ENCODE measurements around the gene BIRC3. TPM values are rescaled to one million over a fixed set of nuclear protein-coding genes. Genes with fewer than 3 reads are reported as not detected.

BIRC3 gene
- polyA plus RNA-seq, 1 donor from 2014 or later, result not detected

DNA sequence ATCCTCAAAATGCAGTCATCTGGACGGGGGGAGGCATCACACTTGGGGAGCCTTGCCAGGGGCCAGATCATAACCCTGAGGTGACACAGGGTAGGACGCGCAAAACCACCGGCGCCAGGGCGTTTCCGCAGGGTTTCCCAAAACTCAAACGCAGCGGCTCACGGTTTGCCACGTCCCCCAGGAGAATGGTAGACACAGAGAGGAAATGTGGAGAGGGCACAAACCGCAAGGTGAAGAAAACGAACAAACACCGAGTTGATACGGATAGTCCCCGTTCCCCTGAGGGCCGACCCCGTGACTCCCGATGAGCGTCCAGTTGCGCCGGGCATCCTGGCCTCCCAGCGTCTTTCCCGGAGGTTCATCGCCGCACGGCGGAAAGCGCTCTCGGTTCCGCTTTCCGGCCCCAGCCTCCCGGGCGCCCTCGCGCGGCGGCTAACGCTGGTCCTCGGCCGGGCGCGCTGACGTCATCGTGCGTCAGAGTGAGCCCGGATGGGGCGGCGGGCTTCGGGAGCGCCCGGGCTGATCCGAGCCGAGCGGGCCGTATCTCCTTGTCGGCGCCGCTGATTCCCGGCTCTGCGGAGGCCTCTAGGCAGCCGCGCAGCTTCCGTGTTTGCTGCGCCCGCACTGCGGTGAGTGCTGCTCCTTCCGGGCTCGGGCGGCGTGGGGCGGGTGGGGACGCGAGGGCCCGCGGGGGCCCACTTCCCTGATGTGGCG lies 29.6 kb downstream of the BIRC3 start, which contains the start of gene BIRC2:
BIRC2 (plus strand) TSS at position 467 of the 714 bp plus-strand sequence. CDS start 2,641 bp downstream, outside the sequence.
- peak within 1 kb of the TSS; percentile 85 for H3K27ac ChIP-seq (ENCODE audit: low read length)
- H3K9ac ChIP-seq (ENCODE audit: low read length), result peak within 1 kb of the TSS; percentile 88
- no peaks in the 10 kb centered on the region for H4K20me1 ChIP-seq (ENCODE audit: insufficient read depth)
- H3K9me2 ChIP-seq (ENCODE audit: insufficient read depth, low read length), result no peaks in the 10 kb centered on the region
- H3K36me3 ChIP-seq (ENCODE audit: insufficient read depth, low read length), result no peaks in the 10 kb centered on the region
- H3K4me2 ChIP-seq (ENCODE audit: low read length), result peak within 1 kb of the TSS; percentile 83
- peak within 1 kb of the TSS; percentile 83 for H3K4me3 ChIP-seq (ENCODE audit: low read length)
- no peaks in the 10 kb centered on the region for H3K9me3 ChIP-seq (ENCODE audit: low read length)
- no peaks in the 10 kb centered on the region for H3K27me3 ChIP-seq (ENCODE audit: insufficient read depth, low read depth, low read length)
- H3F3A ChIP-seq (ENCODE audit: insufficient read depth, low read length, poor library complexity, severe bottlenecking), result peaks cover 4% of the 10 kb centered on the region
- peaks cover 37% of the 10 kb centered on the region for H3K79me2 ChIP-seq (replicated peaks; ENCODE audit: insufficient read depth, low read length)
- TF ChIP-seq EZH2 (IDR thresholded peaks at IDR 0.05; ENCODE audit: borderline replicate concordance, insufficient read depth, low read length, poor library complexity, severe bottlenecking), result no peak
- TF ChIP-seq EP300 (conservative IDR thresholded peaks at IDR 0.05; ENCODE audit: poor library complexity, severe bottlenecking), result peak; percentile 57
- peak; percentile 68 for TF ChIP-seq SMC3 (conservative IDR thresholded peaks at IDR 0.05; ENCODE audit: poor library complexity)
- TF ChIP-seq CTCF (IDR thresholded peaks at IDR 0.05; ENCODE audit: poor library complexity, severe bottlenecking), result peak; percentile 98
- peak; percentile 59 for TF ChIP-seq RAD21 (conservative IDR thresholded peaks at IDR 0.05)
- TF ChIP-seq, protein P1, sequence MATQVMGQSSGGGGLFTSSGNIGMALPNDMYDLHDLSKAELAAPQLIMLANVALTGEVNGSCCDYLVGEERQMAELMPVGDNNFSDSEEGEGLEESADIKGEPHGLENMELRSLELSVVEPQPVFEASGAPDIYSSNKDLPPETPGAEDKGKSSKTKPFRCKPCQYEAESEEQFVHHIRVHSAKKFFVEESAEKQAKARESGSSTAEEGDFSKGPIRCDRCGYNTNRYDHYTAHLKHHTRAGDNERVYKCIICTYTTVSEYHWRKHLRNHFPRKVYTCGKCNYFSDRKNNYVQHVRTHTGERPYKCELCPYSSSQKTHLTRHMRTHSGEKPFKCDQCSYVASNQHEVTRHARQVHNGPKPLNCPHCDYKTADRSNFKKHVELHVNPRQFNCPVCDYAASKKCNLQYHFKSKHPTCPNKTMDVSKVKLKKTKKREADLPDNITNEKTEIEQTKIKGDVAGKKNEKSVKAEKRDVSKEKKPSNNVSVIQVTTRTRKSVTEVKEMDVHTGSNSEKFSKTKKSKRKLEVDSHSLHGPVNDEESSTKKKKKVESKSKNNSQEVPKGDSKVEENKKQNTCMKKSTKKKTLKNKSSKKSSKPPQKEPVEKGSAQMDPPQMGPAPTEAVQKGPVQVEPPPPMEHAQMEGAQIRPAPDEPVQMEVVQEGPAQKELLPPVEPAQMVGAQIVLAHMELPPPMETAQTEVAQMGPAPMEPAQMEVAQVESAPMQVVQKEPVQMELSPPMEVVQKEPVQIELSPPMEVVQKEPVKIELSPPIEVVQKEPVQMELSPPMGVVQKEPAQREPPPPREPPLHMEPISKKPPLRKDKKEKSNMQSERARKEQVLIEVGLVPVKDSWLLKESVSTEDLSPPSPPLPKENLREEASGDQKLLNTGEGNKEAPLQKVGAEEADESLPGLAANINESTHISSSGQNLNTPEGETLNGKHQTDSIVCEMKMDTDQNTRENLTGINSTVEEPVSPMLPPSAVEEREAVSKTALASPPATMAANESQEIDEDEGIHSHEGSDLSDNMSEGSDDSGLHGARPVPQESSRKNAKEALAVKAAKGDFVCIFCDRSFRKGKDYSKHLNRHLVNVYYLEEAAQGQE (IDR thresholded peaks at IDR 0.05; ENCODE audit: borderline replicate concordance), result no peak
- TF ChIP-seq MXI1 (conservative IDR thresholded peaks at IDR 0.05; ENCODE audit: poor library complexity, severe bottlenecking), result peak; percentile 65
- peak; percentile 70 for TF ChIP-seq TAF1 (IDR thresholded peaks at IDR 0.05; ENCODE audit: low read depth)
- TF ChIP-seq POLR2AphosphoS5 (IDR thresholded peaks at IDR 0.05), result peak; percentile 67
- H2AFZ ChIP-seq (ENCODE audit: low read depth, low read length), result peak within 1 kb of the TSS; percentile 84

- peak overlapping the region; percentile 88 for H3K9ac ChIP-seq (ENCODE audit: low read length)
- no peaks in the 10 kb centered on the region for H3K9me2 ChIP-seq (ENCODE audit: insufficient read depth, low read length)
- no peaks in the 10 kb centered on the region for H3K27me3 ChIP-seq (ENCODE audit: insufficient read depth, low read depth, low read length)
- peak overlapping the region; percentile 77 for H2AFZ ChIP-seq (ENCODE audit: low read depth, low read length)
- peaks cover 4% of the 10 kb centered on the region for H3F3A ChIP-seq (ENCODE audit: insufficient read depth, low read length, poor library complexity, severe bottlenecking)
- peak overlapping the region; percentile 85 for H3K27ac ChIP-seq (ENCODE audit: low read length)
- H3K36me3 ChIP-seq (ENCODE audit: insufficient read depth, low read length), result no peaks in the 10 kb centered on the region
- no peaks in the 10 kb centered on the region for H4K20me1 ChIP-seq (ENCODE audit: insufficient read depth)
- H3K4me3 ChIP-seq (ENCODE audit: low read length), result peak overlapping the region; percentile 83
- peaks cover 37% of the 10 kb centered on the region for H3K79me2 ChIP-seq (replicated peaks; ENCODE audit: insufficient read depth, low read length)
- H3K9me3 ChIP-seq (ENCODE audit: low read length), result no peaks in the 10 kb centered on the region
- no peak for TF ChIP-seq CTCF (IDR thresholded peaks at IDR 0.05; ENCODE audit: poor library complexity, severe bottlenecking)
- peak overlapping the region; percentile 83 for H3K4me2 ChIP-seq (ENCODE audit: low read length)
Measured at GRCh38 chr11:102347462-102348370, 30.4 kb downstream of the BIRC3 start.

All from neural cell (in vitro differentiated cells).